ENCODE measurements around the gene TMEM259. TPM values are rescaled to one million over a fixed set of nuclear protein-coding genes. Genes with fewer than 3 reads are reported as not detected.

Gene TMEM259
- total and polyA plus RNA-seq, 2 of the 13 experiments (the other 11 are each of a cell fraction or from before 2014, with no cell fraction given), result 64.7 to 164 TPM

- TF ChIP-seq AKNA (CRISPR knock-in tag; IDR thresholded peaks at IDR 0.05; ENCODE audit: borderline replicate concordance) (no peak), RAD21 (CRISPR knock-in tag; IDR thresholded peaks at IDR 0.05) (peak; percentile 49; the same call in 1 of the 2 replicates), IKZF4 (CRISPR knock-in tag; IDR thresholded peaks at IDR 0.05; ENCODE audit: borderline replicate concordance, low read depth, not compliant biosample characterization) (no peak), ZNF746 (CRISPR knock-in tag; IDR thresholded peaks at IDR 0.05) (no peak), MAFK (conservative IDR thresholded peaks at IDR 0.05 in 1 of 2, IDR thresholded peaks at IDR 0.05 in 1 of 2; ENCODE audit: low read length in 2 of 2) (no peak), ZNF382 (CRISPR knock-in tag; IDR thresholded peaks at IDR 0.05; ENCODE audit: borderline replicate concordance) (no peak), MEF2D (CRISPR knock-in tag; IDR thresholded peaks at IDR 0.05) (no peak; the same call in 1 of the 2 replicates), KDM5A (IDR thresholded peaks at IDR 0.05; ENCODE audit: borderline replicate concordance, low read length) (no peak), SATB2 (CRISPR knock-in tag; IDR thresholded peaks at IDR 0.05) (no peak), GATAD2A (CRISPR knock-in tag; IDR thresholded peaks at IDR 0.05) (no peak; the same call in 1 of the 2 replicates), FOXP1 (IDR thresholded peaks at IDR 0.05) (no peak), FOXP1 (CRISPR knock-in tag; IDR thresholded peaks at IDR 0.05) (no peak), RBFOX2 (IDR thresholded peaks at IDR 0.05; ENCODE audit: low read depth, low read length) (peak; percentile 77), SAFB2 (CRISPR knock-in tag; IDR thresholded peaks at IDR 0.05; ENCODE audit: borderline replicate concordance, low read depth) (peak; percentile 79; the same call in 1 of the 2 replicates), SRF (IDR thresholded peaks at IDR 0.05; ENCODE audit: low read depth, low read length) (peak; percentile 97), ZNF850 (CRISPR knock-in tag; conservative IDR thresholded peaks at IDR 0.05) (no peak), HMGXB3 (CRISPR knock-in tag; IDR thresholded peaks at IDR 0.05; ENCODE audit: borderline replicate concordance) (no peak), FOXC1 (CRISPR knock-in tag; IDR thresholded peaks at IDR 0.05; ENCODE audit: borderline replicate concordance) (no peak), SKI (IDR thresholded peaks at IDR 0.05; ENCODE audit: partially characterized antibody) (peak; percentile 30), ZFP41 (CRISPR knock-in tag; IDR thresholded peaks at IDR 0.05; ENCODE audit: borderline replicate concordance) (no peak)
Observed at GRCh38 chr19:1025960-1026782, 5.2 kb upstream of the TMEM259 start, which contains the start of gene CNN2 (continued).

Data from HepG2 (cell line).